Epithelial cell of umbilical artery (primary cell): ENCODE measurements around the gene NEMP2. TPM values are rescaled to one million over a fixed set of nuclear protein-coding genes. Genes with fewer than 3 reads are reported as not detected.

Experiments used
- total RNA-seq: library from RNA; depleted of rRNA; stranded (reverse); fragments of >200 nt; gene quantifications from 2 replicates; pipeline ENCODE4 v1.2.3, GENCODE V29; 2014

The NEMP2 gene, protein sequence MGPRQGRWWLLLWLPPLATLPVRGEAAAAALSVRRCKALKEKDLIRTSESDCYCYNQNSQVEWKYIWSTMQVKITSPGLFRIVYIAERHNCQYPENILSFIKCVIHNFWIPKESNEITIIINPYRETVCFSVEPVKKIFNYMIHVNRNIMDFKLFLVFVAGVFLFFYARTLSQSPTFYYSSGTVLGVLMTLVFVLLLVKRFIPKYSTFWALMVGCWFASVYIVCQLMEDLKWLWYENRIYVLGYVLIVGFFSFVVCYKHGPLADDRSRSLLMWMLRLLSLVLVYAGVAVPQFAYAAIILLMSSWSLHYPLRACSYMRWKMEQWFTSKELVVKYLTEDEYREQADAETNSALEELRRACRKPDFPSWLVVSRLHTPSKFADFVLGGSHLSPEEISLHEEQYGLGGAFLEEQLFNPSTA
- total RNA-seq: 2.6 and 6.2 TPM in 2 replicates

DNA sequence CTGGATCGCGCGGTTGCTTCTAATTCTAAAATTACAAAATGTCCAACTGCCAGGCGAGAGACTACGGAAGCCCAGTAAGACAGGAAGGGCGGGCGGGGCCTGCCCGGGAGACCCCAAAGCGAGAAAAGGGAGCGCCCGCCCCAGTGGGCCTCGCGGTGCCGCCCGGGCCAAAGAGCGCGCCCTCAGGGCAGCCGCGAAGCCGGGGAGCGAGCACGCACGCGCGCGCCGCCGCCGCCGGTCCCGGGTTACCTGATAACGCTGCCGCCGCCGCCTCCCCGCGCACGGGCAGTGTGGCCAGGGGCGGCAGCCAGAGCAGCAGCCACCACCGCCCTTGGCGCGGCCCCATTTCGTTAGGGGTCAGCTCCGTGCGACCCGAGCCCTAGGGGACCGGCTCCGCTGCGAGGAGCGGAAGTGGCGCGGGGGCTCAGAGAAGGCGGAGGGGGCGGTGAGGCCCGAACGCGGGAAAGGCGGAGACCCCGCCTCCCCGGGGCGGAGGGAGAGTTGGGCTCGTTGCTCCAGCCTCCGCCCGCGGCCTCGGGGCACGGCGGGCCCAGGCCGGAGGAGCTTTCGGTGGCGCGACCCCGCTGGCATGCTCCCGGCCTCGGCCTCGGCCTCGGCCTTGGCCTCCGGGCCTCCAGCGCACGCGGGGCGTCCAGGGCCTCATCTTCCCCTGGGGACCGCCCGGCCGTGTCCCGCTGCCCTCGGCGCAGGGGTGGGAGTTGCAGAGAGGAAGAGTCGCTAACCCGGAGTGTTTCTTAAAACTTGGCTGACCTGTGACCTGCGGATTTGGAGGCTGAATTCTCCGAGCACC lies at the start of gene NEMP2:
NEMP2 (minus strand) TSS at position 413 of the 811 bp plus-strand sequence; CDS start at position 346, 67 bp downstream.

Other genes with a start within 250 kb of the NEMP2 start
- 11.0 and 25.7 TPM in 2 replicates for gene HIBCH, start 214.9 kb downstream of the NEMP2 start, total RNA-seq
- 9.4 and 23.7 TPM in 2 replicates for gene INPP1, start 191.1 kb downstream of the NEMP2 start, total RNA-seq
- gene MFSD6, start 126.4 kb downstream of the NEMP2 start, total RNA-seq: 4.6 and 4.9 TPM in 2 replicates
- 43.5 and 47.9 TPM in 2 replicates for gene NAB1, start 114.4 kb upstream of the NEMP2 start, total RNA-seq